GM18867 (cell line): Measurements from ENCODE around the gene PLOD2.
"Not testable (repeated sequence)": the region's sequence is repeated elsewhere in the genome, so short reads cannot be mapped to it uniquely, and the experiment has no call there.

ENCODE experiments used
- ATAC-seq: cut with Tn5 transposase; IDR thresholded peaks from one replicate; pipeline ENCODE4 v1.9.1; 2021; ENCODE audit warnings: mild to moderate bottlenecking, moderate library complexity; ENCODE audit not compliant: unreplicated experiment

PLOD2 gene

DNA sequence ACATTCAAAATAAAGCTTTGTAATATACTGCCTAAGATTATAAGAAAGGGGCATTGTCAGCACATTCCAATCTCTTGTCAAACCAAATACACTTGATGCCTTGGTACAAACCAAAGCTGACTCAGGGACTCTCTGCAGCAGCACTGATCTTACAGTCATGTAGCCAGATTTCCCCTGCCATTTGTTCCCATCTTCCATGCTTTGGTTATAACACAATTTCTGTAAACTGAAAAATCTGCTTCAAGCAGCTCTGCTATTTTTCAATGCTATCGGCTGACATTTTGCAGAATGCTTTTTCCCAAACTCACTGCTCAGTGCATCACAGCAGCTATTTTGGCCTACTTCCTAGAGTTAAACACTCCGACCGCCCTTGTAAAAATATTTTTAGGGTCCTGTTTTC is 18.2 kb downstream of the PLOD2 start:
- ATAC-seq = no peak

DNA sequence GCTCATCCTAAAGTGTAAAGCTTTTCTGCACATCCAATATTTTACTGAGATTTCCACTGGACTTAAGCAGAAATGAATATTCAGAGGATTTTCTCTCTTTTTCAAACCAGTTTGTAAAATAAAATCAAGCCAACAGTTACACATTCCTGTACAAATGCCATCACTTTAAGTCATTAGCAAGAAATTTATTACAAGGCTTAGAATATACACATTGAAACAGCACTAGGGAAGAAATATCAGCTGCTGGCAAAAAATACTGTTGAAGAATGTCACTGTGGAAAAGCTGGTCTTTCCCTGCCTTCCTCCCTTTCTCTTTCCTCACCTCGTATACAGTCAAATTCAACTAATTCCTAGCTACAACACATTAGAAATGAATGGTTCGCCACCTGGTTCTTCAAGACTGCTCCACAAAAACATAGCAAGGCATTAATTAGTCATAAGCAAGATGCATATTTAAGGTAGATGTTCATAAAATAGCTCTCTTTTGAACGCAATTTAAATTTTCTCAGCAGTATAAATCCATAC is 21.3 kb downstream of the PLOD2 start:
- no peak for ATAC-seq

DNA sequence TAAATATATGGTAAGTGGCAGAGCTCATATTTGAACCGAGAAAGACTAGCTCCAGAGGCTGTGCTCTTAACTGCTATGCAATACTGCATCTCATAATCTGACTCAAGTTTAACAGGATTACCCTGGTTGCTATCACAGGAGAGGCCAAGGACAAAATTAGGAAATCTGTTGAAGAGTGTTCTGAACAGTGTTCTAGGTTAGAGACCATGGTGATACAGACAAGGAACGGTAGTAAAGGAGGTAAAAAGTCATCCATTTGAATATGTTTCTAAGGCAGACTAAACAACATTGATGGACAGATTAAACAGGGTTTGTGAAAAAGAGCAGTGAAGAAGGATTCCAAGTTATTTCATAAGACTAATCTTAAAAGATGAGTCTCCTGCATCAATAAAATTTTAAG is 22.1 kb downstream of the PLOD2 start:
- no peak for ATAC-seq

GRCh38 chr3:146136647-146137046 is 24.3 kb downstream of the PLOD2 start:
- no peak for ATAC-seq

DNA sequence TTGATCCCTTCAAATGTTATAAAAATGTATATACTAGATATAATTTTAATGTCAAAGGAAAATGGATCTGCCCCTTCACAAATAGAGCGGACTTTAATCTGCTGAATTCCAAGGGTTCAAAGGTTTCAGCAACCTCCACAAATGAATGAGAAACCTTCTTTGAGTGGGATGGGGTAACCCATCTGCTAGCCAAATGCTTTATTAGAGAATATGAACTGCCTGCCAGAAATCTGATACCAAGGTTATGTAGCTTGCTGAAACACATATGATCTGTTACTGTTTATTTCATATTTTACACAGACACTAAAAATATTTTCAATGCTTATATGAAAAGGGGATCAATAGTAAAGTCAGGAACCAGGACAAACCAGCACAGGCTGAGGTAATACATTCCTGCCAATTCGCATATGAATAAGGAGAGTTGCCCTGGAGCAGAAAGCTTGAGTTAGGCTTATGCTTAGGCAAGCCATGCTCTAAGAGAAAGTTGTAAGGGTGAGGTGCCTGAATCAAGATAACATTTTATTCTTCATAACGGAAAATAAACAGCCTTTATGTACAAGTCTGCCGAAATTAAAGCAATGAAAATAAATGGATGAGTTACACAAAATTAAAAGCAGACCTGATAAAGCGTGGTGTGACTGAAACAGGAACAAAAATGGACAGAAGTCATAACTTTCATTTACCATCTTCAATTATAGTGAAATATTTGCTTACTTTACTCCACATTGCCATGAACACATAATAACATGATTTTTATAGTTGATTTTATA is 26.5 kb downstream of the PLOD2 start:
- ATAC-seq = no peak

DNA sequence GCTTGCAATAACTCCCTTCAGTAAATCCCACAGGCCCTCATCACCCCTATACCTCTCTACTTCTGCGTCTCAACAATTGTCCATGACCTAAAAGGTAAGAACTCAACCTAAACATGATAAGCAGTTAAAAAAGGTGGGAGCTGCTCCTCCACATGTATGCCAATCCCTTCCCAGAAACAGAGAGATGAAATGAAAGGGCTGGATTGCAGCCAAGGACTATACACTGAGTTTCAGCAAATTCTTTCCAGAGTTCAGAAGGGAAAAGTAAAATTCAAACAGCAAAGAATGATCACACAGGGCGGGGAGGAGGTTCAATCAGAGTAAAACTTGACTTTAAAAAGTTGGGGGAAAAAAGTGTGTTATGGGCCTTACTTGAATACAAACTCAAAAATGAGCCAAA is 27.5 kb downstream of the PLOD2 start:
- ATAC-seq = no peak

DNA sequence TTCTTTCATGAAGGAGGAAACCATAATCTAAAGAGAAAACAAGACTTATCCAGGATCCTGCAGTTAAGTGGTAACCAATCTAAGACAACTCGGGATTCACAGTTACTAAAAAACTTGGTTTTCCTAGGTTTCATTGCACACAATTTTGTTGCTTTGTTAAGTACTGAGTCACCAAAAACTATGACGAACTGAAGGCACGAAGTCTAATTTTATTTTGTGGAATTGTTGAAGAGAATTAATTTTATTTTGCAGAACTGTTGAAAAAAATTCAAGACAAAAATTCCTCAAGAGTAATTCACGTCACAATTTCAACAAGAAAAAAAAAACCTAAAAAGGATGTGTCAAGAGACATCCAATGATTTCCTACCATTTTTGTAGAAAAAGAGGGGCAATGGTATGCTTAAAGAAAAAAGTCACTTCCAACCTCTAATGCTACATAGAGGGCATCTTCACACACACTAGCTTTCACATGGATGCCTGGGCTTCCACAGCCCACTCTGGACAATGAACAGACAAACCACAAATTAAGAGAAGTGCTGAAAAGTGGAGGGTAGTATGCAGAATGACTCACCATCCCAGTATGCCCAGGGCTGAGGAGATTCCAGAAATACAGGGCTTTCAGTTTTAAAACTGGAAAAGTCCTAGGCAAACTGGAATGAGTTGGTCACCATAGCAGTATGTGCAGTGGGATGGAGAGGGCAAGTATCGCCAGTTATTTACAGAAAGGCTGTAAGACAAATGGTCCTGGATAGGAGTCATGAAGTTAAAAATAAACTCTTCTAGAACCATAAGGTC is 29.2 kb downstream of the PLOD2 start:
- ATAC-seq = no peak

DNA sequence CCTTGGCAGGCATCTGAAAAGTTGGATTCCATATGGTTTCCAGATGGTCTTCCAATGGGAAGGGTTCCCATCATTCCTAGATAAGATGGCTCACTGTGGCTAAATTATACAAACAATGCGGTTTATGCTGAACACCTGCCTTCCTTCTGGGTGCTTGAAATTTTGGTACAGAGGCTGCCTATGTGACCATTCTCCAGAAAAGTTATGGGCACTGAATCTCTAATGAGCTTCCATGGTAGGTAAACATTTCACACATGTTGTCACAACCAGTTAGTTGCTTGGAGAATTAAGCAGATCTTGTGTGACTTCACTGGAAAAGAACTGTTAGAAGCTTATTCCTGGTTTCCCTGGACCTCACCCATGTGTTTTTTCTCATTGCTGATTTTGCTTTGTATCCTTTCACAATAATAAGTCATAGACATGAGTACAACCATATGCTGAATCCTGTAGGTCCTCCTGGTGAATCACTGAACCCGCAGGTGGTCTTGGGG is 30.1 kb downstream of the PLOD2 start:
- no peak for ATAC-seq

DNA sequence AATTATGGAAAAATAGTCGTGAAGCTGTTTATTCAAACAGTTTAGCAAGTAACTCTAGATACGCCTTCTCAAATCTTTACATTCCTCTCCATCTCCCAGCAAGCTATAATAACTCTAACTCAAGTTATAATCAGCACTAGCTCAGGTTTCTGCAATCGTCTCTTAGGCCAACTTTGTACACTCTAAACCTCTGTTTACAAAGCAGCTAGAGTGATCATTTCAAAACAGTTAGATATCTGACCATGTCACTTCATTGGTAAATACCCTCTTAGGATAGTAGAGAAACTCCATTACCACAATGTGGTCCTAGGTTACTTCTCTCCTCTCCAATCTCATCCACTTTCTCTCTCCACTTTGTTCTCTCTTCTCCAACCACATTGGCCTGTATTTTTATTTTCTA is 31.2 kb downstream of the PLOD2 start:
- ATAC-seq = no peak

- no peak for ATAC-seq
Measured at GRCh38 chr3:146128939-146129338, 32.0 kb downstream of the PLOD2 start.

DNA sequence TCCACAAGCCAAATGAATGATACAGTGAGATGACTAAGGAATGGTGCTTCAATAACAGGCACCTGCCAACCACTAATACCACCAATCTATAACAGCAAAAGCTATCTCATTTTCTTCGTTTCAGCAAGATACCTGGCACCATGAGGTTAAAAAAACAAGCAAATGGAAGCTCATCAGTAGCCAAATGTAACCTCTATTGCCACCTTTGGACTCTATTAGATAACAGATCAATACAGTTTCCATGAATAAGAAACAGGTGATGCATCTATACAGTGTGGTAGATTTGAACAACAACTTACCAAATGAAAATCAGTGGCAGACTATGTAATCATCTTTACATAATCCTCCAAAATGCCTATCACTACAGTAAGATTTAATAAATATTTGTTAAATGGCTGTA is 32.8 kb downstream of the PLOD2 start:
- ATAC-seq = no peak

- ATAC-seq = no peak
Measured at GRCh38 chr3:146125951-146126350, 35.0 kb downstream of the PLOD2 start.

GRCh38 chr3:146124126-146124801 is 36.7 kb downstream of the PLOD2 start:
- no peak for ATAC-seq

DNA sequence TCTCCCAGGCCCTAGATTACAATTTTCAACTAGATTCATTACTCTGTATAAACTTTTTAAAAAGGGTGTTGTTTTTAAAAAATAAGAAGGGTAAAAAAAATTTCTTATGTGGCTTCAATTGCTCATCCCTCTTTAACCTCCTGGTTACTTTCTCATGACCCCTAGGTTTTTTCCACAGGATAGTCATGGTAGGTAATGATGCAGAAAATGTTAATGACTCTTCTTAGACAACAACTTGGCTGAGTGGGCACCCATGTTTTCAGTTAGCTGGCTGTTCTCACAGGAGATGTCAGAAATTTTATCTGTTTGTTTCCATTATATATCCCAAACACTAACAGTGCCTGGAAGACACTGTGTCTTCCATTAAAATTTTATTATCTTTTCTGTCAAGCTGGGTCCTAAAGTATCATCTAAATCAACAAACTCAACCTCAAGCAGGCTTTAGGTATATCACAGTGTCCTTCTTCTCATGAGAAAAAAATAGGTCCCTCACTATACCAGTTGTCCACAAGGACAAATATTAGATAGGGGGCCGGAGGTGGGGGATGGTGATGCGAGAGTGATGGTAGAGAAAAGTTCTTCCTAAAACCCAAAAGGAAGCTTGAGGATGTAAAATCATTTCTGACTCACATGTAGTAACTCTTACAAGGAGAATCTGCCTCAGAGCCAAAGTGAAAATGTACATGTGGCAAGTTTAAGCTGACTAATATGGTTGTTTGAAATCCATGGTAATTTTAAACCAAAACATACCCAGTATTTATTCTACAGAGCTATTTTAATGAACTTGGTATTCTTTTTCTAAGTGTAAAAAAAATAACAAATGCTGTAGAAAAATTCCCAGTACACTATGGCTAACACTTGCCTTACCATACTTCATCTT is 43.3 kb downstream of the PLOD2 start:
- ATAC-seq = no peak

GRCh38 chr3:146115619-146116018 is 45.4 kb downstream of the PLOD2 start:
- no peak for ATAC-seq

GRCh38 chr3:146113804-146114203 is 47.2 kb downstream of the PLOD2 start:
- ATAC-seq = not testable (repeated sequence)

DNA sequence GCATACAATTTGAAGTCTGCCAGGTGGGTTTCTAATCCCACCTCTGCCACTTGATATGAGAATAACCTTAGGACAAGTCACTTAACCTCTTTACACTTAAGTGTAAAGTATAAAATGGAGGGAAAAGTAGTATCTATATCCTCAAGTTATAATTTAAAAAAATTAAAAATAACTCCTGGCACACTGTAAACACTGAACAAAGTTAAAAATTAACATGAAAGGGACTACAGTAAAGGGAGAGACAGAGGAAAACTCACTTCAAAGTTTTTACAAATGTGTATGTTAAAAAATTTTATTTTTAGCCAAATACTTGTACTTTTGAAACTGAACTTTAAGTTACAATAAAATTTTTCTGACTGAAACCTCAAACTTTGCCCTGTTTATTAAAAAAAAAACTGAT is 49.6 kb downstream of the PLOD2 start:
- ATAC-seq = no peak

DNA sequence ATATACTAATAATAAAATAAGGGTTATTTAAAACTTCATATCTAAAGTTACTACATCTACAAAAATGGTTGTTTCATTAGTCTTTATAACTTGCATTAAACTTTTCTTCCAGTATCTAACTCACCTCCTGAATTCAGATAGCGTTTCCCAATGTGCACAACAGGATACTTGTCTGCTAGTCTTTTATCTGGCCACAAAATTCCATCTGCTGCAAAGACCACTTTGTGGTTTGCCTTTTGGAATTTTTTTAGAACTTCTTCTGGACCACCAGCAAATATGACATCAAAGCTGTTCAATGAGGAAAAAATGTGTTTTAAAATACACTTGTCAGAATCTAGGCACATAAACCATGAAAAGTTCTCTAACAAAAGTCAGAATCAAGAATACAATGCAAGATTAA is 50.8 kb downstream of the PLOD2 start:
- ATAC-seq = no peak

GRCh38 chr3:146106986-146107385 is 54.0 kb downstream of the PLOD2 start:
- no peak for ATAC-seq

- no peak for ATAC-seq
Measured at GRCh38 chr3:146104068-146104467, 56.9 kb downstream of the PLOD2 start.
